ENCODE measurements around the gene TTLL11. TPM values are rescaled to one million over a fixed set of nuclear protein-coding genes. Genes with fewer than 3 reads are reported as not detected.

The TTLL11 gene
- total and polyA plus RNA-seq, 4 donors = 1.4 to 4.5 (median 3.6) TPM

DNA sequence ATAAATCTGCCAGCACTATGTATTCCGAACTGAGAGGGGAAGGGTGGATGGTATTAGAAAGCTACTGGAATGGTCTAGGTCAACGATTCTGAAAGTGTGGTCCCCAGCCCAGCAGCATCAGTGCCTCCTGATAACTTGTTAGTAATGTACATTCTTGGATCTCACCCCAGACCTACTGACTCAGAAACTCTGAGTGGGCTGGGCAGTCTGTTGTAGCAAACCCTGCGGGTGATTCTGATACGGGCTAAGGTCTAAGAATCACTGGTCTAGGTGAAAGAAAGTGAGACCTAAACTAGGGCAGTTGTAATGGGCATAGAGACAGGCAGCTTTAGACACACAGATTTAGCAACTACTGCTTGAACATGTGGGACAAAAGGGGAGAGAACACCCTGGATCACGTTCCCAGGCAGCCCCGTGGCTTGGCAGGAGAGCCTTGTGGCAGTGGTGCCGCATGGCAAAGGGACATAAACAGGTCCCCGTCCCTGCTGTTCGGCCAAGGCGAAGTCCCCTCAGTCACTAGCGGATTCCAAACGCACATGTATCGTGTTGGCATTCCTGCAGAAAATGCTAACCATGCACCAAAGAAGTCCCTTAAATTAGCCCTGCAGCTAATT lies 216.3 kb downstream of the TTLL11 start:
- Histone ChIP-seq H3K4me3 (ENCODE audit: low read depth in 1 of 3, low read length in 3 of 3) (no peak overlapping the region), H3K27ac (ENCODE audit: low read depth in 1 of 2, low read length in 2 of 2) (no peak overlapping the region), H3K36me3 (ENCODE audit: control insufficient read depth in 4 of 4, insufficient read depth in 3 of 4, low read depth in 1 of 4, low read length in 3 of 4) (no peaks in the 10 kb centered on the region), H3K9me3 (ENCODE audit: control insufficient read depth in 4 of 4, low read length in 3 of 4) (no peaks in the 10 kb centered on the region), H3K9ac (ENCODE audit: low read depth in 1 of 2, low read length in 2 of 2) (no peak overlapping the region), H3K4me1 (ENCODE audit: control insufficient read depth in 4 of 4, insufficient read depth in 4 of 4, low read length in 3 of 4) (no peaks in the 10 kb centered on the region), H3K27me3 (ENCODE audit: control insufficient read depth in 4 of 4, insufficient read depth in 4 of 4, low read length in 3 of 4) (no peaks in the 10 kb centered on the region)
- no peak for TF ChIP-seq NR2F2 (IDR thresholded peaks at IDR 0.05)
- TF ChIP-seq, protein P1, sequence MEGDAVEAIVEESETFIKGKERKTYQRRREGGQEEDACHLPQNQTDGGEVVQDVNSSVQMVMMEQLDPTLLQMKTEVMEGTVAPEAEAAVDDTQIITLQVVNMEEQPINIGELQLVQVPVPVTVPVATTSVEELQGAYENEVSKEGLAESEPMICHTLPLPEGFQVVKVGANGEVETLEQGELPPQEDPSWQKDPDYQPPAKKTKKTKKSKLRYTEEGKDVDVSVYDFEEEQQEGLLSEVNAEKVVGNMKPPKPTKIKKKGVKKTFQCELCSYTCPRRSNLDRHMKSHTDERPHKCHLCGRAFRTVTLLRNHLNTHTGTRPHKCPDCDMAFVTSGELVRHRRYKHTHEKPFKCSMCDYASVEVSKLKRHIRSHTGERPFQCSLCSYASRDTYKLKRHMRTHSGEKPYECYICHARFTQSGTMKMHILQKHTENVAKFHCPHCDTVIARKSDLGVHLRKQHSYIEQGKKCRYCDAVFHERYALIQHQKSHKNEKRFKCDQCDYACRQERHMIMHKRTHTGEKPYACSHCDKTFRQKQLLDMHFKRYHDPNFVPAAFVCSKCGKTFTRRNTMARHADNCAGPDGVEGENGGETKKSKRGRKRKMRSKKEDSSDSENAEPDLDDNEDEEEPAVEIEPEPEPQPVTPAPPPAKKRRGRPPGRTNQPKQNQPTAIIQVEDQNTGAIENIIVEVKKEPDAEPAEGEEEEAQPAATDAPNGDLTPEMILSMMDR (IDR thresholded peaks at IDR 0.05; ENCODE audit: low read depth, low read length, missing input control) = no peak
- 92% methylated on average over 13 of the region's 13 CpGs for WGBS
- no peak for DNase-seq (ENCODE audit: low spot score)

DNA sequence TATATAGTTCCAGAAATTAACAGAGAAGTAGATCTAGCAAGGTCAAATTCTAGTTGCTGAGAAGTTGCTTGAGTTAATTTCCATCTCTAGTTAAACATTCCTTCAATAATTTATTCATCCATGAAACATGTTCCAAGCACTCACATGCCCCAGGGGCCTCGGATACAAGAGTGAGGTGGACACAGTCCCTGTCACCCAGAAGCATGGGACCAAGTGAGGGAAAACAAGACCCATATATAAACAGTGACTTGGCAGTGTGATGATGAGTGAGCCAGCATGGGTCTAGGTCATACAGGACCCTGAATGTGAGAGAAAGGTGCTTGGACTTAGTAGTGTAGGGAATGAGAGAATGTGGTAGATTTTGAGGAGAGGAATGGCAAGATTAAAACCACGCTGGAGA lies 216.9 kb downstream of the TTLL11 start:
- H3K9me3 ChIP-seq (ENCODE audit: control insufficient read depth in 4 of 4, low read length in 3 of 4) = no peaks in the 10 kb centered on the region
- H3K27me3 ChIP-seq (ENCODE audit: control insufficient read depth in 4 of 4, insufficient read depth in 4 of 4, low read length in 3 of 4) = no peaks in the 10 kb centered on the region
- no peak overlapping the region for H3K27ac ChIP-seq (ENCODE audit: low read depth in 1 of 2, low read length in 2 of 2)
- no peak overlapping the region for H3K9ac ChIP-seq (ENCODE audit: low read depth in 1 of 2, low read length in 2 of 2)
- no peak for DNase-seq (ENCODE audit: low spot score)
- 93% methylated on average over 2 of the region's 2 CpGs for WGBS
- H3K4me1 ChIP-seq (ENCODE audit: control insufficient read depth in 4 of 4, insufficient read depth in 4 of 4, low read length in 3 of 4) = no peaks in the 10 kb centered on the region
- H3K36me3 ChIP-seq (ENCODE audit: control insufficient read depth in 4 of 4, insufficient read depth in 3 of 4, low read depth in 1 of 4, low read length in 3 of 4) = no peaks in the 10 kb centered on the region
- no peak overlapping the region for H3K4me3 ChIP-seq (ENCODE audit: low read depth in 1 of 3, low read length in 3 of 3)
- TF ChIP-seq EGR1 (IDR thresholded peaks at IDR 0.05; ENCODE audit: low read depth in 2 of 2) = no peak
- TF ChIP-seq, protein P2, sequence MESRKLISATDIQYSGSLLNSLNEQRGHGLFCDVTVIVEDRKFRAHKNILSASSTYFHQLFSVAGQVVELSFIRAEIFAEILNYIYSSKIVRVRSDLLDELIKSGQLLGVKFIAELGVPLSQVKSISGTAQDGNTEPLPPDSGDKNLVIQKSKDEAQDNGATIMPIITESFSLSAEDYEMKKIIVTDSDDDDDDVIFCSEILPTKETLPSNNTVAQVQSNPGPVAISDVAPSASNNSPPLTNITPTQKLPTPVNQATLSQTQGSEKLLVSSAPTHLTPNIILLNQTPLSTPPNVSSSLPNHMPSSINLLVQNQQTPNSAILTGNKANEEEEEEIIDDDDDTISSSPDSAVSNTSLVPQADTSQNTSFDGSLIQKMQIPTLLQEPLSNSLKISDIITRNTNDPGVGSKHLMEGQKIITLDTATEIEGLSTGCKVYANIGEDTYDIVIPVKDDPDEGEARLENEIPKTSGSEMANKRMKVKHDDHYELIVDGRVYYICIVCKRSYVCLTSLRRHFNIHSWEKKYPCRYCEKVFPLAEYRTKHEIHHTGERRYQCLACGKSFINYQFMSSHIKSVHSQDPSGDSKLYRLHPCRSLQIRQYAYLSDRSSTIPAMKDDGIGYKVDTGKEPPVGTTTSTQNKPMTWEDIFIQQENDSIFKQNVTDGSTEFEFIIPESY (IDR thresholded peaks at IDR 0.05) = no peak
- no peak for TF ChIP-seq TAF1 (conservative IDR thresholded peaks at IDR 0.05)
- no peak for TF ChIP-seq FOXA1 (IDR thresholded peaks at IDR 0.05)
- TF ChIP-seq, protein P3, sequence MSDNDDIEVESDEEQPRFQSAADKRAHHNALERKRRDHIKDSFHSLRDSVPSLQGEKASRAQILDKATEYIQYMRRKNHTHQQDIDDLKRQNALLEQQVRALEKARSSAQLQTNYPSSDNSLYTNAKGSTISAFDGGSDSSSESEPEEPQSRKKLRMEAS (IDR thresholded peaks at IDR 0.05) = no peak
- no peak for TF ChIP-seq GABPA (IDR thresholded peaks at IDR 0.05 in 1 of 2, conservative IDR thresholded peaks at IDR 0.05 in 1 of 2)
- no peak for TF ChIP-seq RAD21 (IDR thresholded peaks at IDR 0.05)
- no peak for TF ChIP-seq SP1 (IDR thresholded peaks at IDR 0.05)
- no peak for TF ChIP-seq JUND (IDR thresholded peaks at IDR 0.05)
- TF ChIP-seq HNF4A (conservative IDR thresholded peaks at IDR 0.05) = no peak
- no peak for TF ChIP-seq YY1 (IDR thresholded peaks at IDR 0.05)

DNA sequence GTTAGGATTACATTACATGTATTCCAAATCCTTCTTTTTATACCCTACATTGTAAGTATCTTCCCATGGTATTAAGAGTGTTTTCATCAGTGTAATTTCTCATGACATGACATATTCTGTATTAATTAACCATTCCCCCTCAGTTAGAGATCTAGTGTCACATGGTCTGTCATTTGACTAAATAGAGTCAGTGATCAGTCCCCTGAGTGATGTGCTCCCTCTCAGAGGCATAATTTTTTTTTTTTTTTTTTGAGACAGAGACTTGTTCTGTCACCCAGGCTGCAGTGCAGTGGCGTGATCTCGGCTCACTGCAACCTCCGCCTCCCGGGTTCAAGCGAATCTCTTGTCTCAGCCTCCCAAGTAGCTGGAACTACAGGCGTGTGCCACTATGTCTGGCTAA lies 218.6 kb downstream of the TTLL11 start:
- no peaks in the 10 kb centered on the region for H3K36me3 ChIP-seq (ENCODE audit: control insufficient read depth in 4 of 4, insufficient read depth in 3 of 4, low read depth in 1 of 4, low read length in 3 of 4)
- WGBS = 96% methylated on average over 6 of the region's 6 CpGs
- DNase-seq (ENCODE audit: low spot score) = no peak
- TF ChIP-seq GABPA (IDR thresholded peaks at IDR 0.05 in 1 of 2, conservative IDR thresholded peaks at IDR 0.05 in 1 of 2) (no peak), YY1 (IDR thresholded peaks at IDR 0.05) (no peak), TAF1 (conservative IDR thresholded peaks at IDR 0.05) (no peak), HNF4G (IDR thresholded peaks at IDR 0.05) (no peak), FOXA1 (IDR thresholded peaks at IDR 0.05) (no peak)
- TF ChIP-seq, protein P4, sequence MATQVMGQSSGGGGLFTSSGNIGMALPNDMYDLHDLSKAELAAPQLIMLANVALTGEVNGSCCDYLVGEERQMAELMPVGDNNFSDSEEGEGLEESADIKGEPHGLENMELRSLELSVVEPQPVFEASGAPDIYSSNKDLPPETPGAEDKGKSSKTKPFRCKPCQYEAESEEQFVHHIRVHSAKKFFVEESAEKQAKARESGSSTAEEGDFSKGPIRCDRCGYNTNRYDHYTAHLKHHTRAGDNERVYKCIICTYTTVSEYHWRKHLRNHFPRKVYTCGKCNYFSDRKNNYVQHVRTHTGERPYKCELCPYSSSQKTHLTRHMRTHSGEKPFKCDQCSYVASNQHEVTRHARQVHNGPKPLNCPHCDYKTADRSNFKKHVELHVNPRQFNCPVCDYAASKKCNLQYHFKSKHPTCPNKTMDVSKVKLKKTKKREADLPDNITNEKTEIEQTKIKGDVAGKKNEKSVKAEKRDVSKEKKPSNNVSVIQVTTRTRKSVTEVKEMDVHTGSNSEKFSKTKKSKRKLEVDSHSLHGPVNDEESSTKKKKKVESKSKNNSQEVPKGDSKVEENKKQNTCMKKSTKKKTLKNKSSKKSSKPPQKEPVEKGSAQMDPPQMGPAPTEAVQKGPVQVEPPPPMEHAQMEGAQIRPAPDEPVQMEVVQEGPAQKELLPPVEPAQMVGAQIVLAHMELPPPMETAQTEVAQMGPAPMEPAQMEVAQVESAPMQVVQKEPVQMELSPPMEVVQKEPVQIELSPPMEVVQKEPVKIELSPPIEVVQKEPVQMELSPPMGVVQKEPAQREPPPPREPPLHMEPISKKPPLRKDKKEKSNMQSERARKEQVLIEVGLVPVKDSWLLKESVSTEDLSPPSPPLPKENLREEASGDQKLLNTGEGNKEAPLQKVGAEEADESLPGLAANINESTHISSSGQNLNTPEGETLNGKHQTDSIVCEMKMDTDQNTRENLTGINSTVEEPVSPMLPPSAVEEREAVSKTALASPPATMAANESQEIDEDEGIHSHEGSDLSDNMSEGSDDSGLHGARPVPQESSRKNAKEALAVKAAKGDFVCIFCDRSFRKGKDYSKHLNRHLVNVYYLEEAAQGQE (IDR thresholded peaks at IDR 0.05) = no peak
- TF ChIP-seq, protein P2 (IDR thresholded peaks at IDR 0.05) = no peak
- TF ChIP-seq, protein P3 (IDR thresholded peaks at IDR 0.05) = no peak

More for the DNA sequence above, 218.6 kb downstream of the TTLL11 start:
- H3K4me3 ChIP-seq (ENCODE audit: low read depth in 1 of 3, low read length in 3 of 3) = no peak overlapping the region
- no peaks in the 10 kb centered on the region for H3K27me3 ChIP-seq (ENCODE audit: control insufficient read depth in 4 of 4, insufficient read depth in 4 of 4, low read length in 3 of 4)
- no peaks in the 10 kb centered on the region for H3K9me3 ChIP-seq (ENCODE audit: control insufficient read depth in 4 of 4, low read length in 3 of 4)
- no peak overlapping the region for H3K27ac ChIP-seq (ENCODE audit: low read depth in 1 of 2, low read length in 2 of 2)
- H3K9ac ChIP-seq (ENCODE audit: low read depth in 1 of 2, low read length in 2 of 2) = no peak overlapping the region
- no peaks in the 10 kb centered on the region for H3K4me1 ChIP-seq (ENCODE audit: control insufficient read depth in 4 of 4, insufficient read depth in 4 of 4, low read length in 3 of 4)
